ENCODE measurements around the gene SLC9A3. TPM values are rescaled to one million over a fixed set of nuclear protein-coding genes. Genes with fewer than 3 reads are reported as not detected.

SLC9A3 gene
- total RNA-seq, 6 donors from 2014 or later: 1.0 to 4.1 (median 1.9) TPM

GRCh38 chr5:546376-546908, 22.2 kb upstream of the SLC9A3 start:
- no peak for DNase-seq
- 88% methylated on average over 9 to 12 of the region's 14 CpGs for WGBS, 2 donors
- peaks cover 0 to 8% (median 8%) of the 10 kb centered on the region in 4 donors for H3K4me1 ChIP-seq
- no peak for ATAC-seq (ENCODE audit: low FRiP score in 2 of 2)
- H3K27me3 ChIP-seq: no peaks in the 10 kb centered on the region
- no peaks in the 10 kb centered on the region for H3K9me3 ChIP-seq
- TF ChIP-seq EP300 (IDR thresholded peaks at IDR 0.05) (no peak), POLR2A (IDR thresholded peaks at IDR 0.05) (no peak), POLR2AphosphoS5 (IDR thresholded peaks at IDR 0.05) (no peak), CTCF (IDR thresholded peaks at IDR 0.05) (no peak)
- H3K36me3 ChIP-seq: no peaks in the 10 kb centered on the region
- H3K4me3 ChIP-seq: no peak overlapping the region
- H3K27ac ChIP-seq: no peak overlapping the region

DNA sequence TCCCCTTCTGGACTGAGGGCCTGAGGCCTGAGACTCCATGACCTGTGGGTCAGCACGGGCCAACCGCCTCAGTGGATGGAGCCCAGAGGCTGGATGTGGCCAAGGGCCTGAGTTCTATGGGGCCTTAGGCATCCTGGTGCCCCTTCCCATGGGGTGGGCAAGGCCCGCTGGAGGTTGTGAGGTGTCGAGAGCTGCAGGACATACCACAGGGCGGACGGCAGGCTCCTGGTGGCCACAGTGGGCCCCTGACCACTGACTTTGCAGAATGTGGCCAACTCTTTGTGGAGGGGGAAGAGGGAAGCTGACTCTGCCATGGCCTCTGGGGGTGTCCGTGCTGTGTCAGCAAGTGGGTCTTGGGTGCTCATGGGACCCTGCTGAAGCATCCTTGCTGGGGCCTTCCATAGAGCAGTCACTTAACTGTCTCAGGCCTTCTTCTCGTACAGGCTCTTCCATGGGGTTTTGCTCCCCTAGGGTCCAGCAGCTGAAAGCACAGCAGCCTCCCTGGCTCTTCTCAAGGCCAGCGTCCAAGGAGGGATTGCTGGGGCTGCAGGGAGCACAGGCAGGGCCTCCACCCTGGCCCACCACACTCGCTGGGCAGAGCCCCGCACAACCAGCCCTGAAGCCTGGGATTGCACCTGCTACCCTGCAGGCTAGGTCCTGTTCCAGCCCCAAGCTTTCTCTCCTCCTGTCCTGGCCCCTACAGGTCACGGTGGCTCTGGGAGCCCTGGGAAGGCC, 21.6 kb upstream of the SLC9A3 start:
- H3K36me3 ChIP-seq: no peaks in the 10 kb centered on the region
- H3K4me3 ChIP-seq: no peak overlapping the region
- DNase-seq (no peak), ATAC-seq (ENCODE audit: low FRiP score in 2 of 2) (no peak)
- H3K27ac ChIP-seq: no peak overlapping the region
- TF ChIP-seq POLR2A (IDR thresholded peaks at IDR 0.05) (no peak), EP300 (IDR thresholded peaks at IDR 0.05) (no peak)
- H3K27me3 ChIP-seq: peaks cover 0 to 4% (median 0%) of the 10 kb centered on the region in 4 donors
- no peaks in the 10 kb centered on the region for H3K9me3 ChIP-seq
- H3K4me1 ChIP-seq: peaks cover 0 to 8% (median 8%) of the 10 kb centered on the region in 4 donors
- WGBS, 2 donors: 94 to 100% methylated on average over 5 to 12 of the region's 12 CpGs

- no peaks in the 10 kb centered on the region for H3K9me3 ChIP-seq
- H3K36me3 ChIP-seq: no peaks in the 10 kb centered on the region
- TF ChIP-seq EP300 (IDR thresholded peaks at IDR 0.05) (no peak), POLR2AphosphoS5 (IDR thresholded peaks at IDR 0.05) (no peak), POLR2A (IDR thresholded peaks at IDR 0.05) (no peak), CTCF (IDR thresholded peaks at IDR 0.05) (no peak)
- peaks cover 0 to 8% (median 0%) of the 10 kb centered on the region in 4 donors for H3K27me3 ChIP-seq
- DNase-seq (no peak), ATAC-seq (ENCODE audit: low FRiP score in 2 of 2) (no peak)
- 82 to 98% methylated on average over 5 to 9 of the region's 9 CpGs for WGBS, 2 donors
- no peak overlapping the region for H3K4me3 ChIP-seq
- H3K27ac ChIP-seq: no peak overlapping the region
- H3K4me1 ChIP-seq: peaks cover 0 to 8% (median 8%) of the 10 kb centered on the region in 4 donors
These were observed 20.6 kb upstream of the SLC9A3 start for GRCh38 chr5:544675-545355.

DNA sequence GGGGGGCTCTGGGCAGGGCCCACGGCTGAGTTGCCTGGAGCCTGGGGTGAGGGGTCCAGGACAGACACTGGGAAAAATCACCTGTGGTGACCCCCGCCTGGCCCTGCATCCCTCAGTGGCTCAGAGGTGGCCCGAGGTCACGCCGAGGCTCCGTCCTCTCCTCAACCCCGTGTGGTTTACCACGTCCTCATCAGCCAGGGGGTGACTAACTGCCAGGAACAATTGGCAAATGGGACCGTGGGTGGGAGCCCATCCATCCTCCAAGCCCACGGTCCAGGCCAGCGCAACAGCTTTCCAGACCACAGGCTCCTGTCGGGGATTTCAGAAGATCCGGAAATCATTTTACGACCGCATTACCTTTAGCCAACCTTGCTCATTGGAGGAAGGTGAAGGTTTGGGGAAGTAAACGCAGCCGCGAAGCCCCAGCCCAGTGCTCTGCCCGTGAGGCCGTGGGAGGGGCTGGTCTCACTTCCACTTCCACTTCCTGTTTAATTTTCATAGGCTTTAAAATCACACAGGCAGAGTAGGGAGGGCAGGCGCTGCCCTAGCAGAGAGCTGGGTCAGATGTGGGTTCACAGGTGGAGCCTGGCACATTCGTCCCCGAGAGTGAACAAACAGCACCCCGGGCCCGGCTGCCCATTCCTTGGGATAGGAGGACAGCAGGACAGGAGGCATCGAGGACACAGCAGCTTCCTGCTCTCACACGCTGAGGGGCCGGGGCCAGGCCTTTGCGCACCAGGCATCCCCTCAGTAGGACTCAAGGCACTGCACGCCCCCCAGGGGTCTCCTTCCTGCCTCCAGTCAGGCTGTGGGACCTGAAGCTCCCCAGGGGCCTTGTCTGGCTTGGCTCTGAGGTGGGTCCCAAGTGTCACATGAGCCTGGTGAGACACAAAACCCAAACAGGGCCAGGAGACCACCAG, 19.8 kb upstream of the SLC9A3 start:
- H3K4me3 ChIP-seq: no peak overlapping the region
- TF ChIP-seq POLR2A (IDR thresholded peaks at IDR 0.05): no peak
- no peak for TF ChIP-seq CTCF (IDR thresholded peaks at IDR 0.05)
- no peak for TF ChIP-seq EP300 (IDR thresholded peaks at IDR 0.05)
- no peak for TF ChIP-seq POLR2AphosphoS5 (IDR thresholded peaks at IDR 0.05)
- WGBS, 2 donors: 54 to 55% methylated on average over 14 to 27 of the region's 30 CpGs

More for the DNA sequence above, 19.8 kb upstream of the SLC9A3 start:
- peak in 1 of 2 donors; percentile 67 for DNase-seq
- peak; percentile 52 to 82 for ATAC-seq (ENCODE audit: low FRiP score in 2 of 2)
- peaks cover 0 to 10% (median 0%) of the 10 kb centered on the region in 4 donors for H3K27me3 ChIP-seq
- H3K36me3 ChIP-seq: no peaks in the 10 kb centered on the region
- H3K27ac ChIP-seq: no peak overlapping the region
- H3K9me3 ChIP-seq: no peaks in the 10 kb centered on the region
- H3K4me1 ChIP-seq: peaks cover 0 to 8% (median 8%) of the 10 kb centered on the region in 4 donors
